Measurements from ENCODE around the gene LYRM7.
"Not testable (repeated sequence)": the region's sequence is repeated elsewhere in the genome, so short reads cannot be mapped to it uniquely, and the experiment has no call there.

The LYRM7 gene

DNA sequence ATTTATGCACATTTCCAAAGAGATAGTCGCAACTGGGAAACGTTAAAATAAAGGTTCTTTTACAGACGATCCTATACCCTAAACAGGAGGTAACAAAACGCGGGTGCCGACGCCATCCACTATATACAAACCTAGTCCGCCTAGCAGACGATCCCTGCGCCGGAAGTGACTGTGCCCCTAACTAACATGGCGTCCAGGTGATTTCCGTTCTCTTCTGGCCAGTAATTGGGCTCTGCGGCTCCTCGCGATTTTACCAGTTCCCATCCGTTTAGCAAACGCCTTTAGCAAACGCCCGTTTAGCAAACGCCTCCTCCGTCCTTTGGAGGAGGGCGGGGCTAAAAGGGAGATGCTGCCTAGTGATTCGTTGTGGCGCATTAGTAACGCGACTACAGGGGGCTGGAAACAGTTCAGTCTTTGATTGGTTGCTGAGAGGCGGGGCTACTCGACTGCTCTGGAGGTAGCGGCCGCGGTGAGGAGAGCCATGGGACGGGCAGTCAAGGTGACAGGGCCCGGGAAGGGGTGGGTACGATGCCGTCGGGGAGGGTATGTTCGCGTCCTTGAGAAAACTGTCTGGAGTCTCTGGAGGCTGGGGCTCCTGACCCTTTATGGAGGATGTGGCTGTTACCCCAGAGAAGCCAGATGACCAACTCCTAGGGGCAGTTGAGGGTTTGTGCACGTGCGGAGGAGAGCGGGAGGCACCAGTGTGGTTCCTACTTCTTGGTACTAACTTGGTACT, at the start of gene LYRM7:
Gene LYRM7 (plus strand): TSS at position 405 of the 736 bp plus-strand sequence. CDS start 77 bp downstream, at position 482.
- H3K27ac ChIP-seq, result peak within 1 kb of the TSS; percentile 68
- H3K9me3 ChIP-seq (ENCODE audit: severe bottlenecking), result no peaks in the 10 kb centered on the region
- peak within 1 kb of the TSS; percentile 64 for H3K4me3 ChIP-seq (ENCODE audit: low read depth, low read length)
- no peaks in the 10 kb centered on the region for H3K36me3 ChIP-seq
- H3K27me3 ChIP-seq (ENCODE audit: insufficient read depth, low read depth, severe bottlenecking), result no peaks in the 10 kb centered on the region
- peak; percentile 98 for DNase-seq
- TF ChIP-seq, protein P1, sequence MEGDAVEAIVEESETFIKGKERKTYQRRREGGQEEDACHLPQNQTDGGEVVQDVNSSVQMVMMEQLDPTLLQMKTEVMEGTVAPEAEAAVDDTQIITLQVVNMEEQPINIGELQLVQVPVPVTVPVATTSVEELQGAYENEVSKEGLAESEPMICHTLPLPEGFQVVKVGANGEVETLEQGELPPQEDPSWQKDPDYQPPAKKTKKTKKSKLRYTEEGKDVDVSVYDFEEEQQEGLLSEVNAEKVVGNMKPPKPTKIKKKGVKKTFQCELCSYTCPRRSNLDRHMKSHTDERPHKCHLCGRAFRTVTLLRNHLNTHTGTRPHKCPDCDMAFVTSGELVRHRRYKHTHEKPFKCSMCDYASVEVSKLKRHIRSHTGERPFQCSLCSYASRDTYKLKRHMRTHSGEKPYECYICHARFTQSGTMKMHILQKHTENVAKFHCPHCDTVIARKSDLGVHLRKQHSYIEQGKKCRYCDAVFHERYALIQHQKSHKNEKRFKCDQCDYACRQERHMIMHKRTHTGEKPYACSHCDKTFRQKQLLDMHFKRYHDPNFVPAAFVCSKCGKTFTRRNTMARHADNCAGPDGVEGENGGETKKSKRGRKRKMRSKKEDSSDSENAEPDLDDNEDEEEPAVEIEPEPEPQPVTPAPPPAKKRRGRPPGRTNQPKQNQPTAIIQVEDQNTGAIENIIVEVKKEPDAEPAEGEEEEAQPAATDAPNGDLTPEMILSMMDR (IDR thresholded peaks at IDR 0.05; ENCODE audit: low read depth, low read length), result no peak

DNA sequence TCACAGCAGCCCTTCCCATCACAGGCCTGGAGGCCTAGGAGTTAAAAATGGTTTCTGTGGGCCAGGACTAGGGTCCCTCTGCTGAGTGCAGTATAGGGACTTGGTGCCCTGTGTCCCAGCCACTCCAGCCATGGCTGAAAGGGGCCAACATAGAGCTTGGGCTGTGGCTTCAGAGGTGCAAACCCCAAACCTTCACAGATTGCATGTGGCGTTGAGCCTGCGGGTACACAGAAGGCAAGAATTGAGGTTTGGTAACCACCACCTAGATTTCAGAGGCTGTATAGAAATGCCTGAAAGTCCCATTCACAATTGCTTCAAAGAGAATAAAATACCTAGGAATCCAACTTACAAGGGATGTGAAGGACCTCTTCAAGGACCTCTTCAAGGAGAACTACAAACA, 43.5 kb upstream of the LYRM7 start:
- H3K27me3 ChIP-seq (ENCODE audit: insufficient read depth, low read depth, severe bottlenecking); H3K4me3 ChIP-seq (ENCODE audit: low read depth, low read length); DNase-seq; H3K36me3 ChIP-seq; H3K27ac ChIP-seq; H3K9me3 ChIP-seq (ENCODE audit: severe bottlenecking): not testable (repeated sequence)

DNA sequence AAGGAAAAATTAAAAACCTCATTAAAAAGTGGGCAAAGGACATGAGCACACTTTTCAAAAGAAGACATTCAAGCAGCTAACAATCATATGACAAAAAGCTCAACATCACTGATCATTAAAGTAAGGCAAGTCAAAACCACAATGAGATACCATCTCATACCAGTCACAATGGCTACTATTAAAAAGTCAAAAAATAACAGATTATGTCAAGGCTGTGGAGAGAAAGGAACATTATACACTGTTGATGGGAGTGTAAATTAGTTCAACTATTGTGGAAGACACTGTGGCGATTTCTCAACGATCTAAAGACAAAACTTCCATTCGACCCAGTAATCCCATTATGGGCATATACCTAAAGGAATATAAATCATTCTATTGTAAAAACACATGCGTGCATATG, 41.4 kb upstream of the LYRM7 start:
- TF ChIP-seq, protein P1 (IDR thresholded peaks at IDR 0.05; ENCODE audit: low read depth, low read length), result no peak
- H3K27ac ChIP-seq, result no peak overlapping the region
- H3K9me3 ChIP-seq (ENCODE audit: severe bottlenecking), result no peaks in the 10 kb centered on the region
- no peak overlapping the region for H3K4me3 ChIP-seq (ENCODE audit: low read depth, low read length)
- no peak for DNase-seq
- H3K27me3 ChIP-seq (ENCODE audit: insufficient read depth, low read depth, severe bottlenecking), result no peaks in the 10 kb centered on the region
- no peaks in the 10 kb centered on the region for H3K36me3 ChIP-seq

DNA sequence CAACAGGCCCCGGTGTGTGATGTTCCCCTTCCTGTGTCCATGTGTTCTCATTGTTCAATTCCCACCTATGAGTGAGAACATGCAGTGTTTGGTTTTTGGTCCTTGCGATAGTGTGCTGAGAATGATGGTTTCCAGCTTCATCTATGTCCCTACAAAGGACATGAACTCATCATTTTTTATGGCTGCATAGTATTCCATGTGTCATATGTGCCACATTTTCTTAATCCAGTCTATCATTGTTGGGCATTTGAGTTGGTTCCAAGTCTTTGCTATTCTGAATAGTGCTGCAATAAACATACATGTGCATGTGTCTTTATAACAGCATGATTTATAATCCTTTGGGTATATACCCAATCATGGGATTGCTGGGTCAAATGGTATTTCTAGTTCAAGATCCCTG, 37.7 kb upstream of the LYRM7 start:
- not testable (repeated sequence) for H3K27ac ChIP-seq; H3K9me3 ChIP-seq (ENCODE audit: severe bottlenecking); DNase-seq; H3K27me3 ChIP-seq (ENCODE audit: insufficient read depth, low read depth, severe bottlenecking); H3K4me3 ChIP-seq (ENCODE audit: low read depth, low read length); H3K36me3 ChIP-seq

DNA sequence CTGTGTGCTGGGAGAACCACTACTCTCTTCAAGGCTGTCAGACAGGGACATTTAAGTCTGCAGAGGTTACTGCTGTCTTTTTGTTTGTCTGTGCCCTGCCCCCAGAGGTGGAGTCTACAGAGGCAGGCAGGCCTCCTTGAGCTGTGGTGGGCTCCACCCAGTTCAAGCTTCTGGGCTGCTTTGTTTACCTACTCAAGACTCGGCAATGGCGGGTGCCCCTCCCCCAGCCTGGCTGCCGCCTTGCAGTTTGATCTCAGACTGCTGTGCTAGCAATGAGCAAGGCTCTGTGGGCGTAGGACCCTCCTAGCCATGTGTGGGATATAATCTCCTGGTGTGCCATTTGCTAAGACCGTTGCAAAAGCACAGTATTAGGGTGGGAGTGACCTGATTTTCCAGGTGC, 32.3 kb upstream of the LYRM7 start:
- H3K36me3 ChIP-seq; H3K9me3 ChIP-seq (ENCODE audit: severe bottlenecking); H3K27me3 ChIP-seq (ENCODE audit: insufficient read depth, low read depth, severe bottlenecking); H3K27ac ChIP-seq; H3K4me3 ChIP-seq (ENCODE audit: low read depth, low read length): not testable (repeated sequence)
- DNase-seq, result peak; percentile 10

DNA sequence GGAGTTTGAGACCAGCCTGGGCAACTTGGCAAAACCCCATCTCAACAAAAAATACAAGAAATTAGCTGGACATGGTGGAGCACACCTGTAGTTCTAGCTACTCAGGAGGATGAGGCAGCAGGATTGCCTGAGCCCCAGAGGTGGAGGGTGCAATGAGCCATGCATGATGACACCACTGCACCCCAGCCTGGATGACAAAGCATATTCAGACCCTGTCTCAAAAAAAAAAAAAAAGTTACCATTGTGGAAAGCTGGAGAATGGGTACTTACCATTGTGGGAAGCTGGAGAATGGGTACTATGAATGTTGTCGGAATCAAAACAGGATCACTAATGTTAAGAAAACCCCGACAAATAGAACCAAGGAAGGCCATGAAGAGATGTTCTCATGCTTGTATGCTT, 31.4 kb upstream of the LYRM7 start:
- DNase-seq, result no peak
- TF ChIP-seq, protein P1 (IDR thresholded peaks at IDR 0.05; ENCODE audit: low read depth, low read length), result no peak
- Histone ChIP-seq H3K27me3 (ENCODE audit: insufficient read depth, low read depth, severe bottlenecking) (no peaks in the 10 kb centered on the region), H3K9me3 (ENCODE audit: severe bottlenecking) (peaks cover 8% of the 10 kb centered on the region), H3K4me3 (ENCODE audit: low read depth, low read length) (no peak overlapping the region), H3K36me3 (no peaks in the 10 kb centered on the region), H3K27ac (no peak overlapping the region)

DNA sequence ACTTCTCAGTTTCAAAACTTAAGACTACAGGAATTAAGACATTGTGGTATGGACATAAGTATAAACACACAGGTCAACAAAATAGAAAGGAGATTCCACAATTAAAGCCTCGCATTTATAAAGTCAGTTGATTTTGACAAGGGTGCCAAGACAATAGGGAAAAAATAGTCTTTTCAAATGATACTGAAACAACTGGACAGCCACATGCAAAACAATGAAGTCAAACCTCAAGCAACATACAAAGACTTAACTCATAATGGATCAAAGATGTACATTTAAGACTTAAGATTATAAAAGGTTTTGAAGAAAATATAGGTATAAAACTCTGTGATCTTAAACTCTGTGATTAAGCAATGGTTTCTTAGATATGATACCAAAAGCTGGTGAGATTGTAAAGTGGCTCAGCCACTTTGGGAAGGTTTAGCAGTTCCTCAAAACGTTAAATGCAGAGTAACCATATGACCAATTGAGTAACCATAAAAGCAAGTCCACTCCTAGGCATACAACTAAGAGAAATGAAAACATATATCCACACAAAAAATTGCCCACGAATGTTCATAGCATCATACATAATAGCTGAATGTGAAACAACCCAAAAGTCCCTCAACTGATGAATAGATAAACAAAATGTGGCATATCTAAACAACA, 27.6 kb upstream of the LYRM7 start:
- no peak overlapping the region for H3K4me3 ChIP-seq (ENCODE audit: low read depth, low read length)
- H3K27me3 ChIP-seq (ENCODE audit: insufficient read depth, low read depth, severe bottlenecking), result no peaks in the 10 kb centered on the region
- H3K9me3 ChIP-seq (ENCODE audit: severe bottlenecking), result peaks cover 8% of the 10 kb centered on the region
- H3K36me3 ChIP-seq, result no peaks in the 10 kb centered on the region
- DNase-seq, result no peak
- no peak overlapping the region for H3K27ac ChIP-seq
- TF ChIP-seq, protein P1 (IDR thresholded peaks at IDR 0.05; ENCODE audit: low read depth, low read length), result no peak
